Measurements from ENCODE around the gene CLCN4. TPM values are rescaled to one million over a fixed set of nuclear protein-coding genes. Genes with fewer than 3 reads are reported as not detected.

The CLCN4 gene
- total RNA-seq, 1 experiment from 2014 or later = 10.0 TPM

DNA sequence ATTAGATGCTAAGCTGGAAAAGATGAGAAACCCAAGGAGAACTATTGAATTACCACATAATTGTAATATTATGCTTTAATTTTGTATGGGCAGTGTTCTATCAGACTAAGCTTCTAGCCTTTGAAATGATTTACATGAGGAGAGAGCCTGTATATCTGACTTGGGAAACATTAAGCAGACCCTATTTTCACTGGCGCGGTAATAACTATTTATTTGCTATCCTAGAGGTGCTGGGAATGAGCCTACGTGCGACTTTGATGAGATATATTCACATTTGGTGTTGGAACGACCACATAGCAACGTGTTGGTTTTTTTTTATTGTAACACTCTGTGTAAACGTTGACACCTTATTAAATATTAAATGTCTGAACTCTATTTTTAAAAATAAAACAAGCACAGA, 80.5 kb downstream of the CLCN4 start:
- intact Hi-C loops (cut with micrococcal nuclease; ENCODE audit: unreplicated experiment) = no loop called here
- H3K9me3 ChIP-seq = no peaks in the 10 kb centered on the region
- CTCF ChIA-PET = no interaction called here

DNA sequence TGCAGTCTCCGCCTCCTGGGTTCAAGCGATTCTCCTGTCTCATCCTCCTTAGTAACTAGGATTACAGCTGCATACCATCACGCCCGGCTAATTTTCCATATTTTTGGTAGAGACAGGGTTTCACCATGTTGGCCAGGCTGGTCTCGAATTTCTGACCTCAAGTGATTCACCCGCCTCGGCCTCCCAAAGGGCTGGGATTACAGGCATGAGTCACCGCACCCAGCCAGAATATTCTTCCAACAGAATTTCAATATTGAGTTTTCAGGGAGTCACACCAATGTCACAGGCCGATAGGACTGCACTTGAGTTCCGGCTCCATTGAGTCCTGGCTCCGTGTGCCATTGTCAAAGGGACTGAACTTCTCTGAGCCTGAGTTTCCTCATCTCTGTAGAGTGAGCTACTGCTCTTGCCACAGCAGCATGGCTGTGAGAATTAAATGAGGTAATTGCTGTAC, 82.9 kb downstream of the CLCN4 start:
- no peaks in the 10 kb centered on the region for H3K27me3 Mint-ChIP-seq (ENCODE audit: insufficient read depth, unreplicated experiment)
- Histone ChIP-seq H3K27me3 (replicated peaks; ENCODE audit: control insufficient read depth, insufficient read depth, low read length) (no peaks in the 10 kb centered on the region), H3K4me1 (no peaks in the 10 kb centered on the region), H3K9me3 (no peaks in the 10 kb centered on the region), H3K36me3 (ENCODE audit: control insufficient read depth, insufficient read depth, low read length) (no peaks in the 10 kb centered on the region), H3K4me3 (ENCODE audit: low read depth, low read length) (no peak overlapping the region)
- H3K4me3 Mint-ChIP-seq (ENCODE audit: unreplicated experiment) = no peak overlapping the region
- BruUV-seq (replicated peaks) = no TSS peak
- intact Hi-C loops (cut with micrococcal nuclease; ENCODE audit: unreplicated experiment) = no loop called here
- H3K9me3 Mint-ChIP-seq (ENCODE audit: unreplicated experiment) = no peaks in the 10 kb centered on the region
- H3K27ac Mint-ChIP-seq (ENCODE audit: unreplicated experiment) = no peak overlapping the region
- no peaks in the 10 kb centered on the region for H3K36me3 Mint-ChIP-seq (ENCODE audit: insufficient read depth, unreplicated experiment)
- H3K4me1 Mint-ChIP-seq (ENCODE audit: low read depth, unreplicated experiment) = no peaks in the 10 kb centered on the region
- POLR2A ChIA-PET = no interaction called here
- TF ChIP-seq, protein P1, sequence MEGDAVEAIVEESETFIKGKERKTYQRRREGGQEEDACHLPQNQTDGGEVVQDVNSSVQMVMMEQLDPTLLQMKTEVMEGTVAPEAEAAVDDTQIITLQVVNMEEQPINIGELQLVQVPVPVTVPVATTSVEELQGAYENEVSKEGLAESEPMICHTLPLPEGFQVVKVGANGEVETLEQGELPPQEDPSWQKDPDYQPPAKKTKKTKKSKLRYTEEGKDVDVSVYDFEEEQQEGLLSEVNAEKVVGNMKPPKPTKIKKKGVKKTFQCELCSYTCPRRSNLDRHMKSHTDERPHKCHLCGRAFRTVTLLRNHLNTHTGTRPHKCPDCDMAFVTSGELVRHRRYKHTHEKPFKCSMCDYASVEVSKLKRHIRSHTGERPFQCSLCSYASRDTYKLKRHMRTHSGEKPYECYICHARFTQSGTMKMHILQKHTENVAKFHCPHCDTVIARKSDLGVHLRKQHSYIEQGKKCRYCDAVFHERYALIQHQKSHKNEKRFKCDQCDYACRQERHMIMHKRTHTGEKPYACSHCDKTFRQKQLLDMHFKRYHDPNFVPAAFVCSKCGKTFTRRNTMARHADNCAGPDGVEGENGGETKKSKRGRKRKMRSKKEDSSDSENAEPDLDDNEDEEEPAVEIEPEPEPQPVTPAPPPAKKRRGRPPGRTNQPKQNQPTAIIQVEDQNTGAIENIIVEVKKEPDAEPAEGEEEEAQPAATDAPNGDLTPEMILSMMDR (IDR thresholded peaks at IDR 0.05; ENCODE audit: insufficient read depth in 1 of 2, low read depth in 1 of 2, low read length in 1 of 2, severe bottlenecking in 1 of 2, unreplicated experiment in 1 of 2) = no peak
- no peak for DNase-seq
- CTCF ChIA-PET = interaction anchor here (0.6 kb wide), 1 partner anchor 483 kb away, joined by 3 read pairs; no protein-coding TSS in a partner anchor

More for the DNA sequence above, 80.5 kb downstream of the CLCN4 start:
- no peaks in the 10 kb centered on the region for H3K27me3 Mint-ChIP-seq (ENCODE audit: insufficient read depth, unreplicated experiment)
- TF ChIP-seq, protein P1 (IDR thresholded peaks at IDR 0.05; ENCODE audit: insufficient read depth in 1 of 2, low read depth in 1 of 2, low read length in 1 of 2, severe bottlenecking in 1 of 2, unreplicated experiment in 1 of 2) = no peak
- H3K36me3 Mint-ChIP-seq (ENCODE audit: insufficient read depth, unreplicated experiment) = no peaks in the 10 kb centered on the region
- no peaks in the 10 kb centered on the region for H3K4me1 ChIP-seq
- no peaks in the 10 kb centered on the region for H3K27me3 ChIP-seq (replicated peaks; ENCODE audit: control insufficient read depth, insufficient read depth, low read length)
- no peak overlapping the region for H3K4me3 ChIP-seq (ENCODE audit: low read depth, low read length)
- POLR2A ChIA-PET = no interaction called here
- no peaks in the 10 kb centered on the region for H3K36me3 ChIP-seq (ENCODE audit: control insufficient read depth, insufficient read depth, low read length)
- no peak overlapping the region for H3K4me3 Mint-ChIP-seq (ENCODE audit: unreplicated experiment)
- H3K4me1 Mint-ChIP-seq (ENCODE audit: low read depth, unreplicated experiment) = no peaks in the 10 kb centered on the region
- no TSS peak for BruUV-seq (replicated peaks)
- H3K9me3 Mint-ChIP-seq (ENCODE audit: unreplicated experiment) = no peaks in the 10 kb centered on the region
- H3K27ac Mint-ChIP-seq (ENCODE audit: unreplicated experiment) = no peak overlapping the region
- no peak for DNase-seq

DNA sequence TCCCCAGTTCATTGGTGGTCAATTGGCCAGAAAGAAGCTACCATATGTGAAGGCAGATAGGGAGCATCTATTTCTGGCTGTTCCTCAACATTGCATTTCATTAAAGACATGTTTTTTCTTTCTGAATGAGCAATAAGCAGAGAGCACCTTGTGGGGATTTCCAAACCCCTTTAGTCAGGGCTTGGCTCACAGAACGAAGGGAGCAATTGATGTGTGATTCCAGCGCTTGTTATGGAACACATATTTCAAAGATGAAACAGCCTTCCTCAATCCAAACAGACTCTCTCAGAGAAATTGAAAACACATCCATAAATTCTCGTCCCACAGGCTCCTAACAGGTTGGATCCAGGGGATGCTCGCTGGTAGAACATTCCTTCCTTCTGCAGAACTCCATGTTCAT, 84.1 kb downstream of the CLCN4 start:
- TF ChIP-seq, protein P1 (IDR thresholded peaks at IDR 0.05; ENCODE audit: insufficient read depth in 1 of 2, low read depth in 1 of 2, low read length in 1 of 2, severe bottlenecking in 1 of 2, unreplicated experiment in 1 of 2) = no peak
- no peak for DNase-seq
- H3K27ac Mint-ChIP-seq (ENCODE audit: unreplicated experiment) = no peak overlapping the region
- Histone ChIP-seq H3K36me3 (ENCODE audit: control insufficient read depth, insufficient read depth, low read length) (no peaks in the 10 kb centered on the region), H3K27me3 (replicated peaks; ENCODE audit: control insufficient read depth, insufficient read depth, low read length) (no peaks in the 10 kb centered on the region), H3K4me3 (ENCODE audit: low read depth, low read length) (no peak overlapping the region), H3K4me1 (no peaks in the 10 kb centered on the region), H3K9me3 (no peaks in the 10 kb centered on the region)
- no TSS peak for BruUV-seq (replicated peaks)
- ChIA-PET CTCF (no interaction called here), POLR2A (no interaction called here)
- H3K36me3 Mint-ChIP-seq (ENCODE audit: insufficient read depth, unreplicated experiment) = no peaks in the 10 kb centered on the region
- H3K4me3 Mint-ChIP-seq (ENCODE audit: unreplicated experiment) = no peak overlapping the region
- H3K4me1 Mint-ChIP-seq (ENCODE audit: low read depth, unreplicated experiment) = no peaks in the 10 kb centered on the region
- H3K9me3 Mint-ChIP-seq (ENCODE audit: unreplicated experiment) = no peaks in the 10 kb centered on the region
- intact Hi-C loops (cut with micrococcal nuclease; ENCODE audit: unreplicated experiment) = no loop called here
- no peaks in the 10 kb centered on the region for H3K27me3 Mint-ChIP-seq (ENCODE audit: insufficient read depth, unreplicated experiment)

All from Caco-2 (cell line).